Measurements from ENCODE around the gene FRA10AC1. TPM values are rescaled to one million over a fixed set of nuclear protein-coding genes. Genes with fewer than 3 reads are reported as not detected.
A peak's percentile ranks its signal among the peaks of the same experiment; 100 is the strongest.

FRA10AC1 gene
- polyA plus RNA-seq, 6 donors from 2014 or later = 4.6 to 7.8 (median 6.3) TPM

GRCh38 chr10:93652857-93653256 is 49.5 kb downstream of the FRA10AC1 start:
- DNase-seq (no peak), ATAC-seq (ENCODE audit: low read depth in 2 of 2) (no peak)
- H3K27me3 Mint-ChIP-seq = no peaks in the 10 kb centered on the region
- peaks cover 5 to 13% (median 6%) of the 10 kb centered on the region in 7 donors for H3K9me3 Mint-ChIP-seq
- peaks cover 0 to 9% of the 10 kb centered on the region in 2 donors for H3K36me3 Mint-ChIP-seq
- H3K4me3 Mint-ChIP-seq = no peak overlapping the region
- H3K27ac Mint-ChIP-seq = no peak overlapping the region
- no peaks in the 10 kb centered on the region for H3K4me1 Mint-ChIP-seq

- no peak for ATAC-seq (ENCODE audit: low read depth in 2 of 2)
- DNase-seq = no peak
- Mint-ChIP-seq H3K36me3 (no peaks in the 10 kb centered on the region), H3K4me3 (no peak overlapping the region), H3K4me1 (no peaks in the 10 kb centered on the region), H3K27ac (no peak overlapping the region), H3K9me3 (peaks cover 0 to 4% (median 0%) of the 10 kb centered on the region in 7 donors), H3K27me3 (peaks cover 20 to 30% (median 24%) of the 10 kb centered on the region in 3 donors)
Observed at GRCh38 chr10:93639791-93640190, 62.6 kb downstream of the FRA10AC1 start.

- no peak for ATAC-seq (ENCODE audit: low read depth in 2 of 2)
- no peak overlapping the region for H3K4me3 Mint-ChIP-seq
- peaks cover 27 to 33% (median 27%) of the 10 kb centered on the region in 3 donors for H3K27me3 Mint-ChIP-seq
- no peak for DNase-seq
- no peak overlapping the region for H3K27ac Mint-ChIP-seq
- H3K36me3 Mint-ChIP-seq = no peaks in the 10 kb centered on the region
- no peaks in the 10 kb centered on the region for H3K4me1 Mint-ChIP-seq
- H3K9me3 Mint-ChIP-seq = peaks cover 0 to 2% (median 0%) of the 10 kb centered on the region in 7 donors
Observed at GRCh38 chr10:93630625-93631557, 71.5 kb downstream of the FRA10AC1 start.

- Mint-ChIP-seq H3K36me3 (no peaks in the 10 kb centered on the region), H3K27ac (peak overlapping the region in 1 of 6 donors; percentile 70)
Observed at GRCh38 chr10:93629647-93630305, 72.6 kb downstream of the FRA10AC1 start.

GRCh38 chr10:93628858-93629257 is 73.5 kb downstream of the FRA10AC1 start:
- no peak for ATAC-seq (ENCODE audit: low read depth in 2 of 2)
- H3K4me3 Mint-ChIP-seq = no peak overlapping the region
- no peaks in the 10 kb centered on the region for H3K36me3 Mint-ChIP-seq
- H3K4me1 Mint-ChIP-seq = no peaks in the 10 kb centered on the region
- H3K27ac Mint-ChIP-seq = no peak overlapping the region
- peaks cover 27 to 33% (median 27%) of the 10 kb centered on the region in 3 donors for H3K27me3 Mint-ChIP-seq
- no peaks in the 10 kb centered on the region for H3K9me3 Mint-ChIP-seq
- no peak for DNase-seq

More at GRCh38 chr10:93629647-93630305, 72.6 kb downstream of the FRA10AC1 start:
- DNase-seq (no peak), ATAC-seq (ENCODE audit: low read depth in 2 of 2) (no peak)
- Mint-ChIP-seq H3K4me3 (peak overlapping the region in 1 of 8 donors; percentile 63), H3K9me3 (no peaks in the 10 kb centered on the region), H3K4me1 (no peaks in the 10 kb centered on the region), H3K27me3 (peaks cover 26 to 33% (median 27%) of the 10 kb centered on the region in 3 donors)

GRCh38 chr10:93622942-93623341 is 79.5 kb downstream of the FRA10AC1 start:
- Mint-ChIP-seq H3K27me3 (peaks cover 0 to 28% (median 6%) of the 10 kb centered on the region in 3 donors), H3K4me1 (no peaks in the 10 kb centered on the region), H3K4me3 (no peak overlapping the region), H3K36me3 (no peaks in the 10 kb centered on the region), H3K27ac (no peak overlapping the region), H3K9me3 (no peaks in the 10 kb centered on the region)
- ATAC-seq (ENCODE audit: low read depth in 2 of 2) (no peak), DNase-seq (no peak)

GRCh38 chr10:93620925-93621324 is 81.5 kb downstream of the FRA10AC1 start:
- Mint-ChIP-seq H3K9me3 (no peaks in the 10 kb centered on the region), H3K4me3 (no peak overlapping the region), H3K27ac (no peak overlapping the region), H3K27me3 (peaks cover 0 to 28% (median 6%) of the 10 kb centered on the region in 3 donors), H3K4me1 (peaks cover under 1 to 6% (median 3%) of the 10 kb centered on the region in 3 donors), H3K36me3 (no peaks in the 10 kb centered on the region)
- DNase-seq = no peak
- ATAC-seq (ENCODE audit: low read depth in 2 of 2) = no peak

Other genes starting within 250 kb of the FRA10AC1 start
- under 1 TPM in 2 of 6 donors, not detected in 4; 0.25 to 0.40 TPM for gene MYOF, start 220.3 kb downstream of the FRA10AC1 start, polyA plus RNA-seq (ENCODE audit: low read depth in 6 of 6)
- gene CEP55, start 206.0 kb downstream of the FRA10AC1 start, polyA plus RNA-seq (ENCODE audit: low read depth in 6 of 6) = under 1 TPM in 2 of 6 donors, not detected in 4; 0.21 to 0.24 TPM
- gene FFAR4, start 135.9 kb downstream of the FRA10AC1 start, polyA plus RNA-seq (ENCODE audit: low read depth in 6 of 6) = not detected
- gene RBP4, start 101.4 kb downstream of the FRA10AC1 start, polyA plus RNA-seq (ENCODE audit: low read depth in 6 of 6) = not detected
- not detected for gene PDE6C, start 90.1 kb downstream of the FRA10AC1 start, polyA plus RNA-seq (ENCODE audit: low read depth in 6 of 6)
- gene LGI1, start 55.3 kb upstream of the FRA10AC1 start, polyA plus RNA-seq (ENCODE audit: low read depth in 6 of 6) = not detected
- under 1 TPM in 5 of 6 donors, not detected in 1; 0.08 to 0.94 (median 0.21) TPM for gene SLC35G1, start 191.4 kb upstream of the FRA10AC1 start, polyA plus RNA-seq (ENCODE audit: low read depth in 6 of 6)